Head of caudate nucleus (tissue), 42 donors: ENCODE data around the gene HINT2.

ENCODE experiments used
- DNase-seq, 42 donors: peaks; one replicate each; pipeline versions ENCODE4 v3.0.0 to v3.0.0-alpha.2; 2020 to 2021; ENCODE audit warnings: mixed read lengths in 7 of 42
- intact Hi-C: fragments of 100-400 bp; cut with DNase I; formaldehyde crosslinking; loops from one replicate; pipeline ENCODE4 v1.15.0; 2022

The HINT2 gene

DNA sequence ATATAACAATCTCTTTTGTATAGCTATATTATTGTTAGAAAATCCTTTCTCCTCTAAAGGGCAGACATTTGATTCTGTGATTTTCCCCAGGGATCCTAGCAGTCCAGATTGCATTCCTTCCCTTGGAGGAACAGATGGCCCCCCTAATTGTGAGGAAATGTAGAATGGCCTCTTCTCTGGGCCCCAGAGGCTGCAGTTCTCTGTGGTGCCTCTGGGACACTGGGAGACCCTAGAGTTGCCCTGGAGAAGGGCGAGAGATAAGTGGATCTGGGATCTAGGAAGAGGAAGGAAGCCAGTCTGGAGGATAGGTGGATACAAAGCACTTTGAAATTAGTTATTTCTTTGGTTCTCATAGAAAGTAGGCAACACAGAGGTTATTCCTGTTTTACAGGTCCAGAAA, 1.9 kb upstream of the HINT2 start:
- DNase-seq, result no peak
- intact Hi-C loops, result no loop called here

DNA sequence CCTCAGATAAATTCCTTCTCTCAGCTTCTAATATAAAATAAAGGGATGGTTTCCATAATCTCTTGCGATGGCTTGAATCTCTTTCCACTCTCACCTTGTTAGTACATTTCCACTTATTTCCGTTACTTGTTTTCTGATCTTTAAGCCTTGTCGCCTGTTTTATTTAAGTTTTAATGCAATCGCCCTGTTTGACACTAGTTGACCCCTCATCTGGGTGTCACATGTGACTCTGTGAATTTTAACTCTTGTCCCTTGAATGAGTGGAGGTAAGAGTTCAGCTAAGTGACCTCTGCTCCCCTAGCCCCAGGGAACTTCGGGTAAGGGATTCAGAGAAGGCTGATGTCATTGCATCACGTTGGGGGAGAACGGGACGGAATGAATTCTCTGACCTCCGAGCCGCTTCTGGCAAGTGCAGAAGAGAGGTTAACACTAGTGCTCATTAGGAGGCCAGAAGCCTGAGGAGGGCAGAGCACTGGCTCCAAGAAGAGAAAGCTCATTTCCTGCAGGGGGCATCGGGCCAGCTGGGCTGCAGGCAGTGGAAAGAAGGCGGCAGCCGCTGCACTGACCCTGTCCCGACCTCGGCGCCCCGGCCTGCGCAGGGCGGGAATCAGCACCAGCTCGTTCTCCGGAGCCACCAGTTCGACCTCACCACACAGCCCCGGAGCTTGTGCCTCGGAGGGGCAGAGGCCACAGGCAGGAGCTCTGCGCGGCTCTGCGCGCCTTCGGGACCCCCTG, 569 bp downstream of the HINT2 start:
- peak; percentile 26 to 85 (median 66) for DNase-seq
- intact Hi-C loops, result no loop called here

DNA sequence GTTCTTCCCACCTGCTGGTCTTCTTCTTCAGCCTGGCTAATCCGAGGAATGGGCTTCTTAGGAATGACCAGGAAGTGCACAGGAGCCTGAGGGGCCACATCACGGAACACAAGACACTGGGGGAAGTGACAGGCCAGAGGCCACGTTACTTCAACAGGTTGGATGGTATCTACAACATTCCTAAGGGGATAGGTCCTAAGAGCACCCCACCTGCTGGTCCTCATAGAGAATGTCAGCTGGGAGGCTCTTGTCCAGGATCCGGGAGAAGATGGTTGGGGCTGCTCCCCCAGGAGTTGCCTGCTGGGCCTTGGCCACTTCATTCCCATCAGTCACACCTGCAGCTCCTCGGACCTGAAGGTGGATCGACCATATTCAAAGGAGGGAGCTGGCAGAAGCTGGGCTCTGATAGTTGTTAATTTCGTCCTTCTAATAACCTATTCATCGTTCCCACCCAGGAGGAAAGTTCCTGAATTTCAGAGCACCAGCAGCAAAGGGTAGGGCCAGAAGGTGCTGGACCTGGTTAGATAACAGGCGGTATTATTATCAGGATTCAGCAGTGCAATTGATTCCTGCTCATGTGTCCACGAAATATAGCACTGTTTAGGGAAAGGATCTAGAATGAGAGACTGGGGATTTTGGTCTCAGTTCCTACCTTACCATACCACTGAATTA, 1.3 kb downstream of the HINT2 start:
- DNase-seq, result no peak
- intact Hi-C loops, result no loop called here

DNA sequence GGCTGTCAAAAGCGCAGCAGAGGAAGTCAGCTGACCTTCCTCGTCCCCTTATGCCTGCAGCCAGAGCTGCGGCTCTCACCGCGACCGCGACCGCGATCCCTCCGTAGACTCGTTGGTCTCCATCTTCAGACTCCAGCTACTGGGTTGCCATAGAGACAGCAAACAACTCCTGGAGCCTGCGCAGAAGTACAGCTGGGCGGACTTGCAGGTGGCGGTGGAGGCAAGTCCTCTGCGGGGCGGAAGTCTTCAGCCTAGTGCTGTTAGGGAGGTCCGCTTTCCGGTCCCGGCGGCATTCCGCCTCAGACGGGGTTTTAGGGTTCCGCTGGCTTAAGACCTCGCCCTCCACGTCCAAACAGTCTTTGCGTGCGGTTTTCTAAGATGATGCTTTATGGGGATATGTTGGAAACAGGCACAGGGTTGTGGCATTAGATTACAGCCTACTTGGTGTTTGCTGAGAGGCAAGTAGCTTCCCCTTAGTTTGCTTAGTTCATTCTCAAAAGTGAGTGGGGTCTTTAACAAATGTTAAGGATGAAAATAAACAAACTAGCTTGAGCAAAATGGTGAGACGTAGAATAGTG, 2.7 kb downstream of the HINT2 start, which contains the start of gene SPAG8:
TSS of gene SPAG8 (minus strand) at position 238 of the 578 bp plus-strand sequence. CDS start at position 123, 115 bp downstream.
- peak; percentile 91 to 99 (median 96) for DNase-seq
- intact Hi-C loops, result no loop called here

DNA sequence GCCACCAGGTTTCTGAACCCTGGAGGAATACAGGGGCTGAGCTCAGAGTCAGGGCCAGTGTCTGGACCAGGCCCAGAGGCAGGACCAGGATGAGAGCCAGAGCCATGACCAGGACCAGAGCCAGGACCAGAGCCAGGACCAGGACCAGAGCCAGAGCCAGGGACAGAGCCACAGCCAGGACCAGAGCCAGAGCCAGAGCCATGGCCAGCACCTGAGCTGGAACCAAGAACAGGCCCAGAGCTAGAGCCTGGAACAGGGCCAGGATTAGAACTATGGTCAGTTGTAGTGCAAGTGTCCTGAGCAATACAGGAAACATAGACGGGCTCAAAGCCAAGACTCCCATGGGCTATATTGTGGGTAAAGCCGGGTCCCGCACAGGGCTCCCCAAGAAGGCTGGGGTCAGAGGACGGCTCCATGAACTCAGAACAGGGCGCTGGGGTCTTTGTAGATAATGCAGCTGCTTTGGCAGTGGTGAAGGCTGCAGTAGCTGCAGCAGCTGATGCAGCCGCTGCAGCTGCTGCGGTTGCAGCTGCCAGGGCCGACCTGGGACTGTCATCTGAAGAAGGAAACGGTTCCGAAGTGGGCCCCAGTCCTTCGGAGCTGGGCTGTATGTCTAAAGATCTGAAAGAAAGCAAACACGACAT, 3.3 kb downstream of the HINT2 start:
- peak in 21 of 42 donors; percentile 18 to 67 (median 28) for DNase-seq
- intact Hi-C loops, result no loop called here

DNA sequence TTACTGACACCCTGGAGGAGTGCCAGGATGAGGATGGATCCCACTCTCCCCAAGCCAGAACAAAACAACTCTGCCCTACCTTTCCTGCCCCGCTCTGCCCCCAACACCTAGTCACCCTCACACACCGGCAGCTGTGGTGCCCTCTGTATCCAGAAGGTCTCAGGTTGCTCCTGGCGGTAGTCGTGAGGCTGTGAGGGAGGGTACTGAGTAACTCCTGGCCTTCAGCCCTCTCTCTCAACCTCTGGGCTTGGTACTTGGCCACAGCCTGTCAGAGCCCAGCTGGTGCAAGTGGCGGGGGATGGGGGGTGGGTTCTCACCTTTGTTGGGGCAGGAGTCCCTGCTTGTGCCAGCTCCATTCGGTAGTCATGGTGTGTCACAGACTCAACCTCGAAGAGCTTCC, 4.7 kb downstream of the HINT2 start:
- no peak for DNase-seq
- intact Hi-C loops, result no loop called here

DNA sequence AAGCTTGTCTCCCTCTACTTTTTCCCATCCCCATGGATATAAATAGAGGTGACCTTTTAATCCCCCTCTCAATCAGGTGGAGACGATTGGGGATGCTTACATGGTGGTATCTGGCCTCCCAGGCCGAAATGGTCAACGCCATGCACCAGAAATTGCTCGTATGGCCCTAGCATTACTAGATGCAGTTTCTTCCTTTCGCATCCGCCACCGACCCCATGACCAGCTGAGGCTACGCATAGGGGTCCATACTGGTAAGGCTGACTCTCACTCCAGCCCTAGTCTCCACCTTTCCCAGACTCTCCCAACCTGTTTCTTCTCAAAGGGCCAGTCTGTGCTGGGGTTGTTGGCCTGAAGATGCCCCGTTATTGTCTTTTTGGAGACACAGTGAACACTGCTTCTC, 6.4 kb downstream of the HINT2 start:
- intact Hi-C loops, result no loop called here

DNA sequence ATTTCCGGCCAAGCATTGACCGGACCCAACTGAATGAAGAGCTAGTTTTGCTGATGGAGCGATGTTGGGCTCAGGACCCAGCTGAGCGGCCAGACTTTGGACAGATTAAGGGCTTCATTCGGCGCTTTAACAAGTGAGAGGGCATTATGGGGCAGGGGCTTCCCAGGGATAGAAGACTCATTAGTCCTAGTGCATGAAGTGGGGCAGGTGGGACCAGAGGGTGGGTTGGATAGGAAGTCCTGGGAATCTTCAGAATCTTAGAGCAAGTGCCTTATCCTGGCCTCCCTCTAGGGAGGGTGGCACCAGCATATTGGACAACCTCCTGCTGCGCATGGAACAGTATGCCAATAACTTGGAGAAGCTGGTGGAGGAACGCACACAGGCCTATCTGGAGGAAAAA, 8.7 kb downstream of the HINT2 start:
- intact Hi-C loops, result no loop called here
- DNase-seq, result no peak

More for the DNA sequence above, 6.4 kb downstream of the HINT2 start:
- no peak for DNase-seq

DNA sequence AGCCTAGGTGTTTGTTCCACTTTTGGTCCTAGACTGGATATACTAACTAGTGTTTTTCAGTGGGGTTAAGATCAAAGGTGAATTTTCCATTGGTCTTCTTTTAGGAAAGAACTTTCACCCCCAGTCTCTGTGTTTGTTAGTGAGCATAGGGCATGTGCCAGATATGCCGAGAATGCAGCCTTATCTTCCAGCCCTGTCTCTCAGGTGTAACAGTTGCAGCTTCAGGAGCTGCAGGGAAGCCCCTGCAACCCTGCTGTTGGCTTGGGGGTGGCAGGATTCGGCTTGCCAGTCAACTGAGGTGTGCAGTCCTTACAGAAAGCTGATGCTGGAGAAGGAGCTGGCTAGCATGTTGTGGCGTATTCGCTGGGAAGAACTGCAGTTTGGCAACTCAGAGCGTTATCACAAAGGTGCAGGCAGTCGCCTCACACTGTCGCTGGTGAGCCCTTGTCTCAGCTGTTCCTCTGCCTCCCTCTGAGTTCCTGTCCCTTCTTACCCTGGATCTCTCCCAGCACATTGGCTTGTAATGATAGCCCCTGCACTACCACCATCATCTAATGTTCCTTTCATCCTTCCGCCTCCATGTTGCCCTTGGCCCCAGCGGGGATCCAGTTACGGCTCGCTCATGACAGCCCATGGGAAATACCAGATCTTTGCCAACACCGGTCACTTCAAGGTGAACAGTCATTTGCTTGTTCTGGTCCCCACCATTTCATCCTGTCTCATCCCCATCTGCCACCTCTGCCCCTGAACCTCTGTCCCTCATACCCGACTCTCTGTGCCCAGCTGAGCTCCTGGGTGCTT, 13.3 kb downstream of the HINT2 start:
- DNase-seq, result no peak
- intact Hi-C loops, result no loop called here

DNA sequence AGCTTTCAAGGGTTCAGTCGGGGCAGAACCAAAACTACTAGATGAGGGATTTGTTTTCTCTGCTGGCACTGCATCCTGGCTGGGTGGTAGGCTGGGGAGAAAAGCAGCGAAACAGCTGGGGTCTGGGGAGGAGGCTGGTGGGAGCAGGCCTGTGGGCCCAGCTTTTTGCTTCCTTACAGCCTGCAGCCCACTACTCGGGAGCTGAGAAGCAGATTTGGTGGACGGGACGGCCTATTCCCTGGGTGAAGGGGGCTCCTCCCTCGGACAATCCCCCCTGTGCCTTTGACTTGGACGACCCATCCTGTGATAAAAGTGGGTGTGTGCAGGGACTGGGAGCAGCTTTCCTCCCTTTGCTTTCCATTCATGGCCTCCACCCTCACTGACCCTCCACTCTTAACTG, 14.3 kb downstream of the HINT2 start:
- no peak for DNase-seq
- intact Hi-C loops, result no loop called here

DNA sequence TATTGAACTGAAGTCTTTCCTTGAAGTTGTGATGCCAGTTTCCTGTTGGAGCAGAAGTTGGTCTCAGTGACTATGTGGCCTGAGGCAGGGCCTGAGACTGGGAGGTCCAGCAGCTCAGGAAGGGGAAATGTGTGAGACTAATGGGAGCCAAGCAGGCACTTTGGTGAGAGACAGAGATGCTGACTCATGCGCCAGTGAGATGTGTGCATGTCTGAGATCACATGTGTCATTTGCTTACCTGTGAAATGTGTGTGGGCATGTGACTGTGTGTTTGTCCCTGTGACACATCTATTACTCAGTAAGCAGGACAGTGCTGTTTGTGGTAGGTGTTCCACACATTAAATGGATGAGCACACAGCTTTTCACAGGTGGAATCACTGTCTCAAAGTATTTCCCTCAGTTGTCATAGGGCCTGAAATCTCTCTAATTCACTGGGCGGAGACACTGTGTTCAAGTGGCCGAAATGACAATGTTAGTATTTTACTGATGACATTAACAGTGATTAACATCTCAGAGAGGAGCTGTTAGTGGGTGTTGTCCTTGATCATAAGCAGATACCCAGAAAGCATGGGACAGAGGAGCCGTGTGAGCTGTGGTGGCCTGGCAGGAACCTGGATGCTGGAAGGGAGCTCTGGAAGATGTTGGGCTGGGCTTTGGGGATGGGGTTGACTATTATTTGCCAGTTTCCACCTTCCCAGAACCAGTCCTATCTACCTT, 16.0 kb downstream of the HINT2 start:
- intact Hi-C loops, result no loop called here
- DNase-seq, result peak in 17 of 42 donors; percentile 13 to 64 (median 36)

DNA sequence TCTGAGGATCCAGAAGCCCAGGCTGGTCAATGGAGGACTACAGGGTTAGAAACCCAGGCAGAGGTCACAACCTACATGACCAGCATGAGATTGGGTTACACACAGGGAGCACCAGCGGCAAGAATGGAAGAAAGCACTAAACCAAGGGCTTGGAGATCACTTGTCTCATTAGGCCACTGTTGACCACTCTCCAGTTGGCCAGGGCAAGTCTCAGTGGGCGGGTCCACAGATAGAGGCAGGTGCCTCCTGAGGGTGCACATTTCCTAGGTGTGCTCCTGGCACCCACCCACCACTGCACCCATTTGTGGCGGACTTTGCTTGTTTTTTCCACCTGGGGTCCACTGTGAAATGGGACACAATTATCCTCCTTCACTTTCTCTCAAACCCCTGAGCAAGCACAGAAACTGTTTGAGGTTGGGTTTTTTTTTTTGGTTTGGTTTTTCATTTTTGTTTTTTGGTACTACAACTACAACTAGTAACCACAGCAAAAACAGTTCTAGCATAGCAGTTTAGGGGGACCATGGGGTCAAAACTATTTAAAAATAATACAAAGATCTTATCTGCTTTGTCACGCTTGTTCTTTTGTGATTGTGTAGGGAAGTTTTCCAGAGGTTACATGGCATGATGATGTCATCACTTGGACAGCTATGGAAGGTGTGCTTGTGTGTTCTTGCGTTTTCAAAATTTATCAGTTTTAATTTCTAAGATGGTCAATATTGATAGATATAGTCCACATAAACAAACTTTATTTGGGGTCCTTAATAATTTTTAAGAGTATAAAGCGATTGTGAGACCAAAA, 17.3 kb downstream of the HINT2 start:
- no peak for DNase-seq
- intact Hi-C loops, result no loop called here

DNA sequence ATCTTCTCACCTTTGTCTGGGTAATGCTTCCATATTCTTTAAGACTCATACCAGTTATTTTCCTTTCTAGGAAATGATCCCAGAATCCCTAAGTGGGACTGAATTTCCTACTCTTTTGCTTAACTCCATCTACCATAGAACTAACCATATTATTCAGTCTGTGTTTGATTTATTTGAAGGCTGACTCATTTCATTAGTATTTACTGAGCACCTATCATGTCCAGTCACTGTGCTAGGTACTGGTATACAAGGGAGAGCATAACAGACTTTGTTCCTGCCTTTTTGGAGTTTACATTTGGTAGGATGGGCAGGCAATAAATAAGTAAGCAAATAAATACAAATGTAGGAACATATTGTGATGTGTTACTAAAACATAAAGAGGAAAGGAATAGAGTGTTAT, 19.1 kb downstream of the HINT2 start:
- intact Hi-C loops, result no loop called here
- no peak for DNase-seq

DNA sequence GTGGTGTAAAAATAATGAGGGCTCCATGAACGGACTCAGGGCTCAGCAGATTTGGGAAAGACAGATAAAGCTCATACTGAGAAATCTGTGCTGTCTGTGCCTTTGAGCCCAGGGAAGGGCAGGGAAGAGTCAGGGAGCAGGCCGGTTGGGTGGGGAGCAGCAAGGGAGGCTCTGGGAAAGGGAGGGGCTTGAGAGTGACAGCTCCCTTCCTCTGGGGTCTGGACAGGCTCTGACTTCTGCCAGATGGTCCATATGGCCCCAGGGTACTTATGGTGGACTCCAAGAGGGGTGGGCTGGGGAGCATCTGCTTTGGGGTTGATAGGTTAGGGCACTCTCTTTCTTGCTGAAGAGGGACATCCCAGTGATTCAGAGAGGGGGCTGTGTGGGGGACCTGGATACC, 21.4 kb downstream of the HINT2 start:
- intact Hi-C loops, result loop anchor here (5.0 kb wide), 1 partner anchor 89 kb away; no protein-coding TSS in a partner anchor
- no peak for DNase-seq

DNA sequence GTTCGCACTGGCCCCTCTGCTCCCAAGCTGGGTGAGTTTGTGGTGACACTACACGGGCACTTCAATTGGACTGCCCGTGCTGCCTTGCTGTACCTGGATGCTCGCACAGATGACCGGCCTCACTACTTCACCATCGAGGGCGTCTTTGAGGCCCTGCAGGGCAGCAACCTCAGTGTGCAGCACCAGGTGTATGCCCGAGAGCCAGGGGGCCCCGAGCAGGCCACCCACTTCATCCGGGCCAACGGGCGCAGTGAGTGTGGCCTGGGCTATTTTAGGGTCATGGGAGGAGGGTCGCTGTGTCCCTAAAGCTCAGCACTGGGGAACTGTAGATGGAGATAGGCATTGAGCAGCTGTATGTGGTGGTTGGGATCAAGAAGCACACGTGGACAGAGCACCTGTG, 22.0 kb downstream of the HINT2 start:
- intact Hi-C loops, result loop anchor here (5.0 kb wide), 1 partner anchor 89 kb away; no protein-coding TSS in a partner anchor
- DNase-seq, result no peak

DNA sequence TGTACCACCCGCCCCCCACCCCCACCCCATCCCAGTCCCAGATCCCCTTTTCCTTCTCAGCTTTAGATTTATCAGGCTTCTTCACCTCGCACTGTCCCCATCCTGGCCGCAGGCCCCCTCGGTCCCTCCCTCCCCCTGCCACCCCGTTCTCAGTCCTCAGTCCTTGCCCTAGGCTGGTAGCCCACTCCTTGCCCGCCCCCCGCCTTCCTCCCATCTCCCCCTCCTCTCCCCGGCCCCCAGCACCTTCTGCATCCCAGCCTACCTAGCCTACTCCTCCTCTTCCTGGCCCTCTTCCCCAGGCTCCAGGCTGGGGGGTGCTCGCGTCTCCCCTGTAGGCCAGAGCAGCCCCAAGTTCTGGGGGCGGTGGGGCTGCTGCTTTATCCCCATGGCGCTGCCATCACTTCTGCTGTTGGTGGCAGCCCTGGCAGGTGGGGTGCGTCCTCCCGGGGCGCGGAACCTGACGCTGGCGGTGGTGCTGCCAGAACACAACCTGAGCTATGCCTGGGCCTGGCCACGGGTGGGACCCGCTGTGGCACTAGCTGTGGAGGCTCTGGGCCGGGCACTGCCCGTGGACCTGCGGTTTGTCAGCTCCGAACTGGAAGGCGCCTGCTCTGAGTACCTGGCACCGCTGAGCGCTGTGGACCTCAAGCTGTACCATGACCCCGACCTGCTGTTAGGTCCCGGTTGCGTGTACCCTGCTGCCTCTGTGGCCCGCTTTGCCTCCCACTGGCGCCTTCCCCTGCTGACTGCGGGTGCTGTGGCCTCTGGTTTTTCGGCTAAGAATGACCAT, 22.6 kb downstream of the HINT2 start:
- intact Hi-C loops, result loop anchor here (5.0 kb wide), 1 partner anchor 90 kb away; no protein-coding TSS in a partner anchor
- DNase-seq, result peak in 6 of 42 donors; percentile 18 to 42 (median 30)
